ENCODE data around the gene ARF6.
"Not testable (repeated sequence)": the region's sequence is repeated elsewhere in the genome, so short reads cannot be mapped to it uniquely, and the experiment has no call there.

The ARF6 gene

DNA sequence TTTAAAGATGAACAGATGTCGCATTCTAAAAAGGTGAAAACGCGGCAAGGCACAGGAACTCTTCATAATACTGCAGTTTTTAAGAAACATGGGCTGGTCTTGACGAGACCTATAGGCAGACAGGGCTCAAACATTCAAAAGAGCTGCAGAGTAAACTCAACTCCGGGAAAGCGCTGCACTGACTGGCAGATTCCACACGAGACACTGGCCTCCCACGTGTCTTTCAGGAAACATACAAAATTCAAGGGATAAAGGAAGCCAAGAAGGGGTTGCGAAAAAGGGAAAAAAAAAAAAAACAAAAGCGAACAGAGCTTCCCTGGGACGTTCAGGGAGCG lies 614 bp upstream of the ARF6 start:
- peak; percentile 96 for DNase-seq (ENCODE audit: low read depth)
- peak overlapping the region; percentile 96 for H3K4me3 ChIP-seq (ENCODE audit: low read depth, low read length)
- TF ChIP-seq CTCF (conservative IDR thresholded peaks at IDR 0.05; ENCODE audit: low read depth, low read length): no peak

GRCh38 chr14:49893309-49894213 lies 679 bp downstream of the ARF6 start:
- H3K4me3 ChIP-seq (ENCODE audit: low read depth, low read length): peak overlapping the region; percentile 96
- DNase-seq (ENCODE audit: low read depth): peak; percentile 57
- no peak for TF ChIP-seq CTCF (conservative IDR thresholded peaks at IDR 0.05; ENCODE audit: low read depth, low read length)

DNA sequence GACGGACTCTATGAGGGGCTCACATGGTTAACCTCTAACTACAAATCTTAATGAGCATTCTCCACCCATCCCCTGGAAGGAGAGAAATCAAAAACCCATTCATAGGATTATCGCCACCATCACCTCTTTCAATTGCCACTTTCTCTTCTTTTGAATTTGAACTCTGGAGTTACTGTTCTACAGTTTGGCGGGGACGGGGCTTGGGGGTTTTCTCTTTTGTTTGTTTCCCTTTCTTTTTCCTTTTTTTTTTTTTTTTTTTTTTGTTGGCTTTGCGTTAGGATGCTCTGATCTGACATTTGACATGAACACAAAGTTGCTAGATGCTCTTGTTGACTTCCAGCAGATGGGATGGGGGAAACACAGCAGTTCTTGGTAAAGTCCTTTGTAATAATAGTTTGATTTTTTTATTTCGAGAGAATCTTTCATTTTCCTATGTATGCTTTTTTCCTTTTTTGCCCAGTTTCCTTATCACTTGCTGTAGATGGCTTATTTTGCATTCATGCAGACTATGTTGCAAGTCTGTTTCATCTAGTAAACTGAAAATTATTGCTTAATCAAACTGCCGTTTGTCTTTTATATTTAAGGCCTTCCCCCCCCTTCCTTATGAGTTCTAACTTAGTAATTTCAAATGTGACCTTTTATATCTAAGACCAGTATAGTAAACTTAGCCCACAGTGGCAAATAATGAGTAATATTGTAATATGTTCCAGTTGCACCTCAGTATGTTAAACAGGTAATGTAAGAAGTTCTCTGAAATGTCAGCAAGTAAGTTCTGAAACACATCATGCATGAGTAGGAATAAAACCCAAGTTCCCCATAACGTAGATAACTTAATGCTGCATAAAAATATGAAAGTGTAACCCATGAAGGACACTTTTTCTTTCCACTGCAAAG lies 1.6 kb downstream of the ARF6 start:
- not testable (repeated sequence) for DNase-seq (ENCODE audit: low read depth)
- H3K4me3 ChIP-seq (ENCODE audit: low read depth, low read length): peak overlapping the region; percentile 96

DNA sequence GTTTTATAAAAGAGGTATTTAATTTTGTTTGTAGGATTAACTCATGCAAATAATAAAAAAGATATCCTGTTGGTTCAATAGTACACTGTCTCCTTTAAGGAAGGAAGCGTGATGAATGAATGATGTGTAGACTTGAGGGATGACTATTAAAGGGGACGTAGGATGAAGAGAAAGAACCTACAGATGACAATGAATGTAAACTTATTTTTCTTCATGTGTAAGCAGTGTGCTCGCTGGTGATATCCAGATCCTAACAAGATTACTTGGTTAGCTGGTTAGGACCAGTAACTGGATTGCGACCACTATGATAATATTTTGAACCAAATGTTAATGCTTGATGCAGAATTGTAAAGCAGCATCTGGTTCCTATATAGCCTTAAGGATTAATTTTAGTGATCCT lies 2.6 kb downstream of the ARF6 start:
- H3K4me3 ChIP-seq (ENCODE audit: low read depth, low read length): peak overlapping the region; percentile 96
- DNase-seq (ENCODE audit: low read depth): no peak
- TF ChIP-seq CTCF (conservative IDR thresholded peaks at IDR 0.05; ENCODE audit: low read depth, low read length): no peak

GRCh38 chr14:49896272-49896671 lies 3.4 kb downstream of the ARF6 start:
- peak overlapping the region; percentile 96 for H3K4me3 ChIP-seq (ENCODE audit: low read depth, low read length)
- not testable (repeated sequence) for DNase-seq (ENCODE audit: low read depth)

GRCh38 chr14:49896966-49897365 lies 4.1 kb downstream of the ARF6 start:
- peak overlapping the region; percentile 35 for H3K4me3 ChIP-seq (ENCODE audit: low read depth, low read length)
- no peak for TF ChIP-seq CTCF (conservative IDR thresholded peaks at IDR 0.05; ENCODE audit: low read depth, low read length)
- no peak for DNase-seq (ENCODE audit: low read depth)

- DNase-seq (ENCODE audit: low read depth): no peak
- TF ChIP-seq CTCF (conservative IDR thresholded peaks at IDR 0.05; ENCODE audit: low read depth, low read length): no peak
- H3K4me3 ChIP-seq (ENCODE audit: low read depth, low read length): no peak overlapping the region
Measured at GRCh38 chr14:49897414-49897813, 4.5 kb downstream of the ARF6 start.
